CD4-positive, alpha-beta T cell treated with Interleukin-15 for 4 hours (primary cell): ENCODE data around the gene PIANP.
A peak's percentile ranks its signal among the peaks of the same experiment; 100 is the strongest.

ENCODE experiments used
- DNase-seq: peaks from one replicate; pipeline ENCODE4 v3.0.0-alpha.2; 2020; ENCODE audit warnings: low spot score

The PIANP gene

GRCh38 chr12:6667559-6668210, 32.9 kb downstream of the PIANP start:
- no peak for DNase-seq

GRCh38 chr12:6666211-6666610, 34.4 kb downstream of the PIANP start:
- DNase-seq = no peak

- DNase-seq = no peak
Observed at GRCh38 chr12:6664902-6665301, 35.7 kb downstream of the PIANP start.

- DNase-seq = peak; percentile 98
Observed at GRCh38 chr12:6662906-6663742, 37.5 kb downstream of the PIANP start, which contains the start of gene ING4. Gene ING4 (minus strand): TSS chr12:6663119. CDS start chr12:6663101, 18 bp downstream.

- no peak for DNase-seq
Observed at GRCh38 chr12:6662602-6662905, 38.1 kb downstream of the PIANP start.

- no peak for DNase-seq
Observed at GRCh38 chr12:6653987-6654386, 46.6 kb downstream of the PIANP start.

- no peak for DNase-seq
Observed at GRCh38 chr12:6653342-6653741, 47.3 kb downstream of the PIANP start.

- no peak for DNase-seq
Observed at GRCh38 chr12:6652391-6652790, 48.2 kb downstream of the PIANP start.

- no peak for DNase-seq
Observed at GRCh38 chr12:6650832-6651231, 49.8 kb downstream of the PIANP start.

- DNase-seq = no peak
Observed at GRCh38 chr12:6647083-6647604, 53.5 kb downstream of the PIANP start, which contains the start of gene ACRBP. Gene ACRBP (minus strand): TSS chr12:6647432. CDS start chr12:6647366, 66 bp downstream.

- no peak for DNase-seq
Observed at GRCh38 chr12:6646276-6647082, 54.1 kb downstream of the PIANP start.

GRCh38 chr12:6644903-6645302, 55.7 kb downstream of the PIANP start:
- no peak for DNase-seq

GRCh38 chr12:6644257-6644596, 56.4 kb downstream of the PIANP start:
- DNase-seq = no peak
